ENCODE measurements around the gene SETD7. TPM values are rescaled to one million over a fixed set of nuclear protein-coding genes. Genes with fewer than 3 reads are reported as not detected.
A peak's percentile ranks its signal among the peaks of the same experiment; 100 is the strongest.

The SETD7 gene
- total RNA-seq, 2 donors from 2014 or later: 74.7 to 101 TPM

DNA sequence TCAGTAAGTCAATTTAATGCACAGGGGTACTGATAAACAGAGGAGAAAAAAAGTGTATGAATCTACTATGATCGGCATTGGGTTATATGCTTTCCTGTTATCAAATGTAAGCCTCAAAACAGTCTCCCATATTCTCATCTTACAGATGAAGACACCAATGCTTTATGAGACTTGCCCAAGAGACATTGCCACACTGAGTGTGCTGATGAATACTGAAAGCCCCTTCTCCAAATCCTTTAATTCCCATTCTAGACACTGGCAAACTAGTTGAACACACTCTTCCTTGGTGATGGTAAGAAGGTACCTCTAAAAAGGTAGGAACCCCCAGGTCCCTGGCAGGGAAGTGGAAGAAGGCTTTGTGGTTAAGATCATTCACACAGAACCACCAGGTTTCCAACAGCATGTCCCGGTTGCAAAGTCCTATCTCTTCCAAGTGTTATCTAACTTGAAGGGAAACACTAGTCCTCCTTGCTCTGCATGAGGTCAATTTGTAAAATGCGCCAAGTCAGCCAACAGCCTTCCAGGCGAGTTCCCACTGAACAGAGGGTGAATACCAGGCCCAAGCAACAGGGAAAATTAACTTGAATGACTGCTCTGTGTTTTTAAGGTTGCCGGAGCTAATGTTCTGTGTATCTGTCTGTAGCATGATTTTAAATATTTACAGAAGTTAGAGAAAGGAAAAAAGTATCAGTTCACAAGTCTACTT, 5.1 kb downstream of the SETD7 start:
- no peak overlapping the region for H3K4me3 ChIP-seq
- DNase-seq (ENCODE audit: low spot score): no peak
- H3K27ac ChIP-seq: peak overlapping the region in 1 of 2 donors; percentile 3
- H3K4me1 ChIP-seq (ENCODE audit: control insufficient read depth in 1 of 2, low read depth in 2 of 2): peaks cover 22 to 42% of the 10 kb centered on the region in 2 donors
- ATAC-seq (ENCODE audit: insufficient number of reproducible peaks, low FRiP score, low read depth): no peak
- TF ChIP-seq, protein P1, sequence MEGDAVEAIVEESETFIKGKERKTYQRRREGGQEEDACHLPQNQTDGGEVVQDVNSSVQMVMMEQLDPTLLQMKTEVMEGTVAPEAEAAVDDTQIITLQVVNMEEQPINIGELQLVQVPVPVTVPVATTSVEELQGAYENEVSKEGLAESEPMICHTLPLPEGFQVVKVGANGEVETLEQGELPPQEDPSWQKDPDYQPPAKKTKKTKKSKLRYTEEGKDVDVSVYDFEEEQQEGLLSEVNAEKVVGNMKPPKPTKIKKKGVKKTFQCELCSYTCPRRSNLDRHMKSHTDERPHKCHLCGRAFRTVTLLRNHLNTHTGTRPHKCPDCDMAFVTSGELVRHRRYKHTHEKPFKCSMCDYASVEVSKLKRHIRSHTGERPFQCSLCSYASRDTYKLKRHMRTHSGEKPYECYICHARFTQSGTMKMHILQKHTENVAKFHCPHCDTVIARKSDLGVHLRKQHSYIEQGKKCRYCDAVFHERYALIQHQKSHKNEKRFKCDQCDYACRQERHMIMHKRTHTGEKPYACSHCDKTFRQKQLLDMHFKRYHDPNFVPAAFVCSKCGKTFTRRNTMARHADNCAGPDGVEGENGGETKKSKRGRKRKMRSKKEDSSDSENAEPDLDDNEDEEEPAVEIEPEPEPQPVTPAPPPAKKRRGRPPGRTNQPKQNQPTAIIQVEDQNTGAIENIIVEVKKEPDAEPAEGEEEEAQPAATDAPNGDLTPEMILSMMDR (IDR thresholded peaks at IDR 0.05): no peak
- no peaks in the 10 kb centered on the region for H3K9me3 ChIP-seq
- no peaks in the 10 kb centered on the region for H3K27me3 ChIP-seq (replicated peaks; ENCODE audit: insufficient read depth)
- H3K36me3 ChIP-seq: peaks cover 6% of the 10 kb centered on the region

DNA sequence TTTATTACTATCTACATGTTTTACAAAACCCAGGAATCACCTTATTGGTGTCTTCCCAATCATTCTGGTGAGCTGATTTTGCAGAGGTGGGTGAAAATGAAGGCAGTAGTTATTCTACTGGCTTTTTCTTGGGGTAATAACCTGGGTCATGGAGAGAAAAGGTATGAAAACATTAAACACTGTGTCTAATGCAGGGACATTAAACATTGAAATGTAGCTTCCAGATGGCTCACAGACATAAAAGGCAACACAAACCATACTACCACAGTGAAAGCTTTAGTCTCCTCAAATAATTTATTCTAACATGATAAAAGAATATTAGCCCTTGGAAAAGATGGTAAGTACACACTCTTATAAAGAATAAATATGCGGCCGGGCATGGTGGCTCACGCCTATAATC, 8.0 kb downstream of the SETD7 start:
- DNase-seq (ENCODE audit: low spot score) (no peak), ATAC-seq (ENCODE audit: insufficient number of reproducible peaks, low FRiP score, low read depth) (no peak)
- no peak overlapping the region for H3K27ac ChIP-seq
- no peaks in the 10 kb centered on the region for H3K9me3 ChIP-seq
- H3K36me3 ChIP-seq: peaks cover 17% of the 10 kb centered on the region
- H3K27me3 ChIP-seq (replicated peaks; ENCODE audit: insufficient read depth): no peaks in the 10 kb centered on the region
- no peak overlapping the region for H3K4me3 ChIP-seq
- H3K4me1 ChIP-seq (ENCODE audit: control insufficient read depth in 1 of 2, low read depth in 2 of 2): peaks cover 15 to 26% of the 10 kb centered on the region in 2 donors
- TF ChIP-seq, protein P1 (IDR thresholded peaks at IDR 0.05): no peak

GRCh38 chr4:139540632-139541031, 15.4 kb downstream of the SETD7 start:
- no peaks in the 10 kb centered on the region for H3K9me3 ChIP-seq
- TF ChIP-seq, protein P1 (IDR thresholded peaks at IDR 0.05): no peak
- H3K4me3 ChIP-seq: no peak overlapping the region
- no peak for ATAC-seq (ENCODE audit: insufficient number of reproducible peaks, low FRiP score, low read depth)
- H3K4me1 ChIP-seq (ENCODE audit: control insufficient read depth in 1 of 2, low read depth in 2 of 2): peaks cover 2 to 30% of the 10 kb centered on the region in 2 donors
- DNase-seq (ENCODE audit: low spot score): no peak
- H3K27ac ChIP-seq: no peak overlapping the region
- H3K27me3 ChIP-seq (replicated peaks; ENCODE audit: insufficient read depth): no peaks in the 10 kb centered on the region
- H3K36me3 ChIP-seq: peaks cover 8% of the 10 kb centered on the region

GRCh38 chr4:139540161-139540560, 15.9 kb downstream of the SETD7 start:
- Histone ChIP-seq H3K27ac (no peak overlapping the region), H3K4me3 (no peak overlapping the region), H3K4me1 (ENCODE audit: control insufficient read depth in 1 of 2, low read depth in 2 of 2) (peaks cover 5 to 34% of the 10 kb centered on the region in 2 donors), H3K9me3 (no peaks in the 10 kb centered on the region), H3K36me3 (peaks cover 3% of the 10 kb centered on the region), H3K27me3 (replicated peaks; ENCODE audit: insufficient read depth) (no peaks in the 10 kb centered on the region)
- TF ChIP-seq, protein P1 (IDR thresholded peaks at IDR 0.05): no peak
- ATAC-seq (ENCODE audit: insufficient number of reproducible peaks, low FRiP score, low read depth) (no peak), DNase-seq (ENCODE audit: low spot score) (no peak)

DNA sequence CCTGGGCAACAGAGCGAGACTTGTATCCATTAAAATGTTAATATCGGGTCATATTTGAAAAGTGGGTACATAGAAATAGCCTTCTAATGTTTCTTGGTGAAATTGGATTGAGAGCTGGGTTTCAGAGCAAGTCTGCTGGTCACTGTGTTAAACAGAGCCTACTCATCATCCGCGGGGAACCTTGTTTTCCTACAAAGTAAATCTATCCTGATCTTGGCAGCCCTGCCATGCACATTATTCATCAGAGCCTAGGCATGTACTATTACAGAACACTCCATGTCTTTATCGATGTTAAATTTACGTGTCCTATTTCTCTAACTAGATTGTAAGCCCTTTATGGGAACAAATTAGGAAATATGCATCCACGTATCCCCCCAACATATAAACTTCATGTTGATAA, 18.7 kb downstream of the SETD7 start:
- Histone ChIP-seq H3K36me3 (no peaks in the 10 kb centered on the region), H3K9me3 (no peaks in the 10 kb centered on the region), H3K4me1 (ENCODE audit: control insufficient read depth in 1 of 2, low read depth in 2 of 2) (peaks cover 5 to 42% of the 10 kb centered on the region in 2 donors), H3K4me3 (no peak overlapping the region), H3K27ac (no peak overlapping the region), H3K27me3 (replicated peaks; ENCODE audit: insufficient read depth) (no peaks in the 10 kb centered on the region)
- TF ChIP-seq, protein P1 (IDR thresholded peaks at IDR 0.05): no peak
- DNase-seq (ENCODE audit: low spot score) (no peak), ATAC-seq (ENCODE audit: insufficient number of reproducible peaks, low FRiP score, low read depth) (no peak)

All from thoracic aorta (tissue), 2 donors.